Measurements from ENCODE around the gene DCK. TPM values are rescaled to one million over a fixed set of nuclear protein-coding genes. Genes with fewer than 3 reads are reported as not detected.
"Not testable (repeated sequence)": the region's sequence is repeated elsewhere in the genome, so short reads cannot be mapped to it uniquely, and the experiment has no call there.

Gene DCK
- total RNA-seq, 1 donor from 2014 or later: 12.7 TPM

- DNase-seq (ENCODE audit: low spot score in 2 of 2, unreplicated experiment in 2 of 2): no peak
- TF ChIP-seq CTCF (IDR thresholded peaks at IDR 0.05; ENCODE audit: unreplicated experiment): no peak
- H3K27ac Mint-ChIP-seq: no peak overlapping the region
- no peaks in the 10 kb centered on the region for H3K27me3 Mint-ChIP-seq (ENCODE audit: low read depth)
- H3K36me3 Mint-ChIP-seq: peaks cover 42% of the 10 kb centered on the region
- peaks cover 39% of the 10 kb centered on the region for H3K4me1 Mint-ChIP-seq
- H3K9me3 Mint-ChIP-seq: peaks cover 28% of the 10 kb centered on the region
- no peak overlapping the region for H3K4me3 Mint-ChIP-seq
These were observed 4.1 kb downstream of the DCK start for GRCh38 chr4:70997546-70997945.

GRCh38 chr4:70999639-71000038, 6.2 kb downstream of the DCK start:
- H3K4me1 Mint-ChIP-seq: peaks cover 30% of the 10 kb centered on the region
- H3K9me3 Mint-ChIP-seq: peaks cover 34% of the 10 kb centered on the region
- H3K4me3 Mint-ChIP-seq; DNase-seq (ENCODE audit: low spot score in 2 of 2, unreplicated experiment in 2 of 2); H3K27me3 Mint-ChIP-seq (ENCODE audit: low read depth); H3K27ac Mint-ChIP-seq: not testable (repeated sequence)
- peaks cover 53% of the 10 kb centered on the region for H3K36me3 Mint-ChIP-seq

DNA sequence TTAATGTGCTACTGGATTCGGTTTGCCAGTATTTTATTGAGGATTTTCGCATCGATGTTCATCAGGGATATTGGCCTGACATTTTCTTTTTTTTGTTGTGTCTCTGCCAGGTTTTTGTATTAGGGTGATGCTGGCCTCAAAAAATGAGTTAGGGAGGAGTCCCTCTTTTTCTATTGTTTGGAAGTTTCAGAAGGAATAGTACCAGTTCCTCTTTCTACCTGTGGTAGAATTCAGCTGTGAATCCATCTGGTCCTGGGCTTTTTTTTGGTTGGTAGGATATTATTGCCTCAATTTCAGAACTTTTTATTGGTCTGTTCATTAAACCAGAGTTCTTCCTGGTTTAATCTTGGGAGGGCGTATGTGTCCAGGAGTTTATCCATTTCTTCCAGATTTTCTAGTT, 7.9 kb downstream of the DCK start:
- not testable (repeated sequence) for H3K27ac Mint-ChIP-seq; DNase-seq (ENCODE audit: low spot score in 2 of 2, unreplicated experiment in 2 of 2)
- peaks cover 53% of the 10 kb centered on the region for H3K36me3 Mint-ChIP-seq

GRCh38 chr4:71004281-71004851, 10.9 kb downstream of the DCK start:
- no peak overlapping the region for H3K27ac Mint-ChIP-seq
- peaks cover 34% of the 10 kb centered on the region for H3K9me3 Mint-ChIP-seq
- no peak for TF ChIP-seq CTCF (IDR thresholded peaks at IDR 0.05; ENCODE audit: unreplicated experiment)
- peaks cover 17% of the 10 kb centered on the region for H3K4me1 Mint-ChIP-seq
- no peak overlapping the region for H3K4me3 Mint-ChIP-seq
- peaks cover 42% of the 10 kb centered on the region for H3K36me3 Mint-ChIP-seq
- no peak for DNase-seq (ENCODE audit: low spot score in 2 of 2, unreplicated experiment in 2 of 2)
- H3K27me3 Mint-ChIP-seq (ENCODE audit: low read depth): no peaks in the 10 kb centered on the region

More for the DNA sequence above, 7.9 kb downstream of the DCK start:
- peaks cover 14% of the 10 kb centered on the region for H3K4me1 Mint-ChIP-seq
- not testable (repeated sequence) for H3K27me3 Mint-ChIP-seq (ENCODE audit: low read depth); H3K4me3 Mint-ChIP-seq
- H3K9me3 Mint-ChIP-seq: peaks cover 34% of the 10 kb centered on the region

DNA sequence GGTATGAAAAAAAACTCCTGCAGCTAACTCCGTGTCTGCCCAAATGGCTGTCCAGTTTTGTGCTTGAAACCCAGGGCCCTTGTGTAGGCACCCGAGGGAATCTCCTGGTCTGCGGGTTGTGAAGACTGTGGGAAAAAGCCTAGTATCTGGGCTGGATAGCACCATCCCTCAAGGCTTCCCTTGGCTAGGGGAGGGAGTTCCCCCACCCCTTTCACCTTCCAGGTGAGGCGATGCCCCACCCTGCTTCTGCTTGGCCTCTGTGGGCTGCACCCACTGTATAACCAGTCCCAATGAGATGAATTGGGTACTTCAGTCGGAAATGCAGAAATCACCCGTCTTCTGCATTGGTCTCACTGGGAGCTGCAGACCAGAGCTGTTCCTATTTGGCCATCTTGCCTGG, 11.6 kb downstream of the DCK start:
- not testable (repeated sequence) for DNase-seq (ENCODE audit: low spot score in 2 of 2, unreplicated experiment in 2 of 2); H3K27ac Mint-ChIP-seq; H3K27me3 Mint-ChIP-seq (ENCODE audit: low read depth); H3K4me3 Mint-ChIP-seq
- peaks cover 36% of the 10 kb centered on the region for H3K36me3 Mint-ChIP-seq
- H3K4me1 Mint-ChIP-seq: peaks cover 24% of the 10 kb centered on the region
- peaks cover 28% of the 10 kb centered on the region for H3K9me3 Mint-ChIP-seq

DNA sequence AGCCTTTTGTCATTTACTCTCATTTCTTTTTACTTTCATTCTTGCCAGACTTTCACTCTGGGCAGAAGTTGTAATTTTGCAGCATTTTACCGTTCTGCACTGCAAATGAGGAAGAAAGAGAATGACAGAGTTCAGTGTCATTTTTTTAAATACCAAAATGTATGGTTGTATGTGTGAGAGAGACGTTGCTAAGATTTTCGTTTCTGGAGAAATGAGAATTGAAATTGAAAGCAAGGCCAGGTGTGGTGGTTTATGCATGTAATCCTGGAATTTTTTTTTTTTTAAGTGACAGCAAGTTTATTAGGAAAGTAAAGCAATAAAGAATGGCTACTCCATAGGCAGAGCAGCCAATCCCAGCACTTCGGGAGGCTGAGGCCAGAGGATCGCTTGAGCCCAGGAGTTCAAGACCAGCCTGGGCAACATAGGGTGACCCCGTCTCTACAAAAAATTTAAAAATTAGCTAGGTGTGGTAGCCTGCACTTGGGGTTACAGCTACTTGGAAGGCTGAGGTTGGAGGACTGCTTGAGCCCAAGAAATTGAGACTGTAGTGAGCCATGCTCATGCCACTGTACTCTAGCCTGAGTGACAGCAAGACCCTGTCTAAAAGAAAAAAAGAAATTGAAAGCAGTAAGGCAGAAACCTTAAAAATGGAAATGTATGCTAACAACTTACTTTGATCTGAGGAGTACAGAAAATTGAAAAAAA, 12.9 kb downstream of the DCK start:
- H3K36me3 Mint-ChIP-seq: peaks cover 22% of the 10 kb centered on the region
- peaks cover 16% of the 10 kb centered on the region for H3K9me3 Mint-ChIP-seq
- TF ChIP-seq CTCF (IDR thresholded peaks at IDR 0.05; ENCODE audit: unreplicated experiment): no peak
- H3K4me3 Mint-ChIP-seq: no peak overlapping the region
- H3K27me3 Mint-ChIP-seq (ENCODE audit: low read depth): no peaks in the 10 kb centered on the region
- peaks cover 24% of the 10 kb centered on the region for H3K4me1 Mint-ChIP-seq
- DNase-seq (ENCODE audit: low spot score in 2 of 2, unreplicated experiment in 2 of 2): no peak
- no peak overlapping the region for H3K27ac Mint-ChIP-seq

DNA sequence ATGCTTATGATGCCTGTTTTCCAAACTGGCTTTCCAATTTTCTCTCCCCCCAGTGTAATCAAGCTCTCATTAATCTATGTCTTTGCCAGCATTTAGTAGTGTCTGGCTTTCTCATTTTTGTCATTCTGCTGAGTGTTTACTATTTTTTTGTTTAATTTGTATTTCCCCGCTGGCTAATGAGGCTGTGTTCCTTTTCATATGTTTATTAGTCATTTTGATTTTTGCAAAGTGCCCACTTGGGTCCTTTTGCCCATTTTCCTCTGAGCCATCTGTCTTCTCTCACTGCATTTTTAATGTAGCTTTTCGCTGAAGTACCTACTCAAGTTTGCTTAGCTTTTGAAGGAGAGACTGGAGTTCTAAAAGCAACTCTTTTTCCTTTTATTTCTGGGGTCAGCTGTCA, 14.7 kb downstream of the DCK start:
- Mint-ChIP-seq H3K9me3 (peaks cover 9% of the 10 kb centered on the region), H3K4me3 (no peak overlapping the region), H3K27ac (no peak overlapping the region), H3K36me3 (peaks cover 19% of the 10 kb centered on the region), H3K4me1 (peaks cover 24% of the 10 kb centered on the region), H3K27me3 (ENCODE audit: low read depth) (no peaks in the 10 kb centered on the region)
- no peak for TF ChIP-seq CTCF (IDR thresholded peaks at IDR 0.05; ENCODE audit: unreplicated experiment)
- DNase-seq (ENCODE audit: low spot score in 2 of 2, unreplicated experiment in 2 of 2): no peak

Measured in mesothelial cell of epicardium (in vitro differentiated cells).